Pons (tissue), 1 donor: ENCODE measurements around the gene POLDIP2.
A peak's percentile ranks its signal among the peaks of the same experiment; 100 is the strongest.
"Not testable (repeated sequence)": the region's sequence is repeated elsewhere in the genome, so short reads cannot be mapped to it uniquely, and the experiment has no call there.

Experiments
- DNase-seq: peaks from one replicate; pipeline ENCODE4 v3.0.0-alpha.2; 2016; ENCODE audit warnings: low spot score

The POLDIP2 gene

GRCh38 chr17:28364665-28365363, 7.5 kb upstream of the POLDIP2 start, which contains the start of gene SEBOX:
SEBOX (minus strand) TSS chr17:28365199; CDS start chr17:28365151, 48 bp downstream.
- DNase-seq = no peak

GRCh38 chr17:28363776-28364650, 6.7 kb upstream of the POLDIP2 start:
- DNase-seq = no peak

- DNase-seq = no peak
These were observed 5.9 kb upstream of the POLDIP2 start for GRCh38 chr17:28363186-28363585.

GRCh38 chr17:28357901-28358197, 522 bp upstream of the POLDIP2 start:
- no peak for DNase-seq

- no peak for DNase-seq
These were observed 7.1 kb downstream of the POLDIP2 start for GRCh38 chr17:28350271-28350670.

GRCh38 chr17:28348979-28349378, 8.3 kb downstream of the POLDIP2 start:
- no peak for DNase-seq

GRCh38 chr17:28347261-28347891, 10.0 kb downstream of the POLDIP2 start:
- DNase-seq = no peak

GRCh38 chr17:28346746-28347246, 10.5 kb downstream of the POLDIP2 start:
- DNase-seq = no peak

- DNase-seq = no peak
These were observed 11.1 kb downstream of the POLDIP2 start for GRCh38 chr17:28346199-28346580.

GRCh38 chr17:28345419-28346198, 11.7 kb downstream of the POLDIP2 start:
- no peak for DNase-seq

GRCh38 chr17:28344435-28344901, 12.9 kb downstream of the POLDIP2 start:
- no peak for DNase-seq

GRCh38 chr17:28344011-28344410, 13.3 kb downstream of the POLDIP2 start:
- no peak for DNase-seq

- no peak for DNase-seq
These were observed 13.8 kb downstream of the POLDIP2 start for GRCh38 chr17:28343491-28343932.

- no peak for DNase-seq
These were observed 15.0 kb downstream of the POLDIP2 start for GRCh38 chr17:28342313-28342712.

GRCh38 chr17:28341516-28341915, 15.8 kb downstream of the POLDIP2 start:
- no peak for DNase-seq

- no peak for DNase-seq
These were observed 17.0 kb downstream of the POLDIP2 start for GRCh38 chr17:28340374-28340773.

GRCh38 chr17:28339431-28339830, 17.9 kb downstream of the POLDIP2 start:
- no peak for DNase-seq

GRCh38 chr17:28338769-28339212, 18.5 kb downstream of the POLDIP2 start:
- DNase-seq = not testable (repeated sequence)

GRCh38 chr17:28338056-28338768, 19.1 kb downstream of the POLDIP2 start:
- no peak for DNase-seq

GRCh38 chr17:28335959-28336871, 21.1 kb downstream of the POLDIP2 start:
- peak; percentile 42 for DNase-seq
